NCI-H2107 (cell line): ENCODE measurements around the gene LKAAEAR1.

Experiments
- DNase-seq: peaks from one replicate; lab custom pipeline; 2025; lab: John Stamatoyannopoulos, UW

The LKAAEAR1 gene

DNA sequence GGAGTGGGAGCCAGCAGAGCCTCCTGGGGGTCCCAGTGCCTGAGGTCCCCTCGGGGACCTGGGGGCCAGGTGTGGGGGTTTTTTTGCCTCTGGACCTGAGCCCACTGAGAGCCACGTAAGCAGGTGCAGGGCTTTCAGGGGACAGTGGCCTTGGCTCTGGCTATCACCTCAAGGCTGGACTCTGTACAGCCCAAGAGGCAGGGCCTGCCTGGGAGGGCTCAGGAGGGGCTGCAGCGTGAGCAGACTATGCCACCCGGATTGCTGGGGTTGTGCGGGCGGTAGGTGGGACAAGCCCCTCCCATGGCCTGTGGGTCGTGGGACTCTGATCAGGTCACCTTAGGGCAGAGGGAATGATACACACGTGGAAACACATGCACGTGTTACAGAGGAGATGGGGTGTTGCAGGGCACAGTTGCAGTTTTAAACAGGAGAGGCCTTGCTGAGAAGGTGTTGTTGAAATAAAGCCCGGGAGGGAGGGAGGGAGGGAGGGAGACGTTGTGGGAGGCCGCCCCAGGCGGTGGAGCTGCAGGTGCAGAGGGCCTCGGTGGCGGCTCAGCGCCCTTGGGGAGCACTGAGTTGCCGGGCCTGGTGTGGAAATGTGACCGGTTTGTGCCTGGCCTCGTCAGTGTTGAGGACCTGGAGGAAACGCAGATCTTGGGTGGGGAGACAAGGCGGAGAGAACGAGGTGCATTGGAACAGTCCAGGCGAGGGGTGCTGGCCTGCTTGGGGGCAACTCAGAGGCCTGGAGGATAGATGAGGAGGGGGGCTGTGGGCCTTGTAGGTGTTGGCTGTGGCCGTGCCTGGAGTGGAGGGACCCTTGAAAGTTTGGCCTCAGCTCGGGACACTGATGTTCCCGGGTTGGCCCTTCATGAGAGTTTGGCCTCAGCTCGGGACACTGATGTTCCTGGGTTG is 18.9 kb downstream of the LKAAEAR1 start:
- DNase-seq: no peak

- DNase-seq: no peak
These were observed 20.0 kb downstream of the LKAAEAR1 start for GRCh38 chr20:64064145-64064698.

- no peak for DNase-seq
These were observed 20.6 kb downstream of the LKAAEAR1 start for GRCh38 chr20:64063389-64064144.

GRCh38 chr20:64062596-64063388 is 21.4 kb downstream of the LKAAEAR1 start, which contains the start of gene TCEA2:
TSS of gene TCEA2 (plus strand) at chr20:64063198. CDS start at chr20:64063313, 115 bp downstream.
- peak; percentile 83 for DNase-seq

DNA sequence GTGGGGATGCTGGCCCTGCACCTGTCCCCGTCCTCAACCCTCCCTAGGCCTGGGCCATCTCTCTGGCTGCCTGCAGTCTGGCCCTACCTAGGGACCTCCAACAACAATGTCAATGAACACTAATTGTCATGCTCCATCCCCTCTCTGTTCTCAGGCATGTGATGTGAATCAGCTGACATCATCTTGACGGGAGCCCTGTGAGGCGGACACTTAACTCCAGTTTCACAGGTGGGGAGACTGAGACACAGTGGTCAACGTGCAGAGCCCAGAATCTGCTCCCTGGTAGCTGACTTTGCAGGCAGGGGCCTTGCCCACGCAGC is 22.0 kb downstream of the LKAAEAR1 start:
- DNase-seq: no peak

GRCh38 chr20:64058536-64058935 is 25.7 kb downstream of the LKAAEAR1 start:
- no peak for DNase-seq

DNA sequence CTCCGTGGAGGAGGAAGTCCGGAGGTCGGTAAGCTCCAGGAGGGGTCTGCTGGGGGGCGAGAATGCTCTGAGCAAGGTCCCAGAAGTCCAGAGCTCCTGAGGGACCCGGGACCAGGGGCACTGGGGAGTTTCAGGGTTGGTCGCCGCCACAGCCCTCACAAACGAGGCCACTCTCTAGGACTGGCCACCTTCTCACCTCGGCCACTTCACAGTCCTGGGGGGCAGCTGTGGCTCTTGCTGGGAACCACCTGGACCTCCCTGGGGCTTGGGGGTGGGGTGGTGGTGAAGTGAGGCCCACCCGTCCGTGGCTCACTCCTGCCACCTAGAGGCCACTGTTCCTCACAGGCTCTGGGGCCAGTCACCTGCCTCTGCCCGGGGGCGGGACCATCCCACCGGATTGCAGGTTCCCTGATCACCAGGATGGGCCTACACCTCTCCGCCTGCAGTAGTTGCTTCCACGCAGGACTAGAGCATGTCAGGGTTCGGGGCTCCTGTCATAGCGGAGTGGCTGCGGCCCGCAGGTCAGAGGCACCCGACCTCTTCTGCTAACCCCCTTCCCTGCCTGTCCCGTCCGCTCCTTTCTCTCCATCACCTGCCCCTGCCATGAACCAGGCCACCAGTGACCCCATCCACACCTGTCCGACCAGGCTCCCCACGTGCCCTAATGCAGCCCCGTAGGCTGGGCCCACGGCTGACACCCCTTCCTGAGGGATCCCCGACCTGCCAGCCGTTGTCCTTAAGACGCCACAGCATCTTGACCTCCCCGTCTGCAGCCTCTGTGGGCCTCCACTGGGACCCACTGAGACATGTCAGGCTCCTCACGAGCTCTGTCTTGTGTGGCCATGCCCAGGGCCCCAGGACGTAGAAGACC is 26.3 kb downstream of the LKAAEAR1 start:
- DNase-seq: peak; percentile 60

DNA sequence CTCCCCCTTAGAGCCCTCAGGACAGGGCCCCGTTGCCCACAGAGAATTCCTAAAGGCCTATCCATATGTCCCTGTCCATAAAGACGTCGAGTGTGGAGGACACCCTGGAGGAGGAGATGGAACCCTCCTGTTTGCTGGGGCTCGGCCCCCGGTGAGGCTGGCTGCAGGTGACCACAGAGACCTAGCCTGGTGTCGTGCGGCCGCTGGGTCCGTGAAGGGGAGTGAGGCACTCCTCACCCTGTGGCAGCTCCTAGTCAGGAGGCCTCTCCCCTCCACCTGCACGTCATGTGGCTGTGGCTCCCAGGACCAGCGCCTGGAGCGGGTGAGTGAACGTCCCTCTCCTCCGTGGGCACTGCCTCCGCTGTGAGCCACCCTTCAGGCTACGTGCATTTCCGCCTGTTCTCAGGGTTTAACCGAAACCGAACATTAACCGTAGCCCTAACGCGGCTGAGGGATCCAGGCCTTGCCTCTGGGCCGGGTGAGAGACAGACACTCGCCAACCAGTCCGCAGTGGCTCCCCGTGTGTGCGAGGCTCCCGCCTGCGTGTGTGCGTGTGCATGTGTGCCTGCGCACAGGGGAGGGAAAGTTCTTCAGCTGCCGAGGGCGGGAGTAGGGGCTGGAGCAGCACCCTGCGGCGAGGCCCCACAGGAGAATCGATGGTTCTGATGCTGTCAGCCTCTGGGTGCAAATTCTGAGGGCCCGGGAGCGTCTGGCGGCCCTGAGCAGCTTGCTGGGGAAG is 27.1 kb downstream of the LKAAEAR1 start:
- DNase-seq: no peak

- no peak for DNase-seq
These were observed 27.6 kb downstream of the LKAAEAR1 start for GRCh38 chr20:64056639-64056888.

- DNase-seq: no peak
These were observed 28.1 kb downstream of the LKAAEAR1 start for GRCh38 chr20:64055893-64056638.

GRCh38 chr20:64055396-64055892 is 28.8 kb downstream of the LKAAEAR1 start:
- no peak for DNase-seq

GRCh38 chr20:64053841-64054661 is 30.1 kb downstream of the LKAAEAR1 start:
- DNase-seq: no peak

GRCh38 chr20:64052987-64053840 is 31.0 kb downstream of the LKAAEAR1 start:
- no peak for DNase-seq

- DNase-seq: no peak
These were observed 31.9 kb downstream of the LKAAEAR1 start for GRCh38 chr20:64052326-64052722.

- DNase-seq: no peak
These were observed 32.5 kb downstream of the LKAAEAR1 start for GRCh38 chr20:64051561-64052325.

GRCh38 chr20:64051033-64051452 is 33.2 kb downstream of the LKAAEAR1 start:
- DNase-seq: no peak
